A549 treated with ZK216348 at 1 μM for 4 hours (cell line): ENCODE data around the gene ALDH7A1. TPM values are rescaled to one million over a fixed set of nuclear protein-coding genes. Genes with fewer than 3 reads are reported as not detected.

ENCODE experiments used
- total RNA-seq: library from RNA; stranded (reverse); fragments of 200-300 nt; extraction: Qiagen RNA extraction; gene quantifications from 5 replicates; pipeline ENCODE4 v1.2.3, GENCODE V29; 2022; ENCODE audit warnings: low read depth

The ALDH7A1 gene
- 69.8 to 76.0 TPM (median 70.0 TPM) in 5 replicates for total RNA-seq

DNA sequence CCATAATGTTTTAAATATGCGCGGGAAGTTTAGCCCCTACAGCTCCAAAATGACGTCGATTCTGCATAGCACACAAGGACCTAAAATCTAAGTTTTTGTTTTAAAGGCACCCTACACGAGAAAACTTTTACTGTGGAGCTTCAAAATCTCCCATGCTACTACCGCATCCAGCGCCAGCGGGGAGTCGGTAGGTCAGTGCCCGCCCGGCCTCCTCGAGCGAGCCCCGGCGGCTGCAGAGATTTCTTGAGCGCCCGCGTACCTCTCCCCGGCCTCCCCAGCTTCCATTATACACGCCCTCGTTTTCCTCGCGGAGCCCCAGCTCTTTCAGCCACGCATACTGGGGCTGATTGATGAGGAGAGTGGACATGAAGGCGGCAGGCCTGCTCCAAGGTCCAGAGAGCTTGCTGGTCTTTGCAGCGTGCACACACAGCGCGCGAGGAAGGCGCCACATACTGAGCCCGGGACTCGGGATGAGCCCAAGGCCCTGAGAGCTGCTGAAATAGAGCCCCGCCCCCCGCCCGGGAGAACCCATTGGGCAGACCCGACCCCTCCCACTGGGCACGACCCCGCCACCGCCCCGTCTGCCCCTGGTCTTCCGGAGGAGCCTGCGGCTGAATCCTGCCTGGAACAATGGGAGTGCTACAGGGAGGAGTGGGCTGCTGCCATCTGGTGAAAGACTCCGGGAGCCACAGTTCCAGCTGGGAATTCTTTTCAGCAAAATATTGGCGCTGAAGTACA, at the start of gene ALDH7A1:
Gene ALDH7A1 (minus strand): TSS at position 472 of the 738 bp plus-strand sequence. CDS start 21 bp downstream, at position 451.

DNA sequence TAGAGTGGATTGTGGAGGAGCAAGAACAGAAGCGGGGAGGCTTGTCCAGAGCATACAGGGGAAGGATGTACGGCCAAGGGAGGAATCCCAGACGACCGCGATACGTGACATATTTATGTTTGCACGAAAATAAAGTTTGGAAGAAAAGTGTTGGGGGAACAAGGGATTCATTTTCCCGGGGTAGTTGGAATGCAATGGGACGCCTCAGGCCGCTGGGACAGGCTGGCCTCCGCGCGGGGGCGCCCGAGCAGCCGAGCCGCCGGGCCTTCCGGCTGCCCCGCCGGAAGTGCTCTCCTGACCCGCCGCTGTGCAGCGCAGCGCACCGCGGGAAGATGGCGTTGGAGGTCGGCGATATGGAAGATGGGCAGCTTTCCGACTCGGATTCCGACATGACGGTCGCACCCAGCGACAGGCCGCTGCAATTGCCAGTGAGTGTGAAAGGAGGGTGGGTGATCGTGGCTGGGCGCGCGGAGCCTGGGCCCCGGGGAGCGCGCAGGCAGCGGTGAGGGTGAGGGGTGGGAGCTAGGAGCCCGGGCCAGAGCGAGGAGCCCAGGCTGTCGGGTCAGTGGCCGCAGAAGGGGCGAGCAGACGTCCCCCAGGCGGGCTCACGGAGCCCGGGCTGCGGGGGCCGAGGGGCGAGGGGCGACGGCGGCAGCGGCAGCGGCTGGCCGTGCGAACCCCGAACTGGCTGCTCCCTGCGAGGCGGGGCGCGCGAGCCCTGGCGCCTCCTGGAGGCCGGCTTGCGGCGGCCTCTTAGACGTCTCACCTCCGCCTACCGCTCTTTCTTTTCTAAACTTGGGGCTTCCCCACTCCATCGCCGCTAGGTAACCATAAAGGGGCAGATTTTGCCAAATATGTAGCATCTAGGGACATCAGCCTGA, 5.9 kb upstream of the ALDH7A1 start, which contains the start of gene PHAX:
Gene PHAX (plus strand): TSS at position 317 of the 881 bp plus-strand sequence. CDS start 16 bp downstream, at position 333.

Other genes with a start within 250 kb of the ALDH7A1 start
- 0.69 to 0.96 TPM (median 0.80 TPM) in 5 replicates for gene GRAMD2B, start 171.8 kb downstream of the ALDH7A1 start, total RNA-seq
- 50.1 to 94.3 TPM (median 53.7 TPM) in 5 replicates for gene PHAX, start 5.7 kb upstream of the ALDH7A1 start, total RNA-seq
- gene LMNB1, start 181.9 kb upstream of the ALDH7A1 start, total RNA-seq = 56.7 to 83.0 TPM (median 60.8 TPM) in 5 replicates